Neural progenitor cell (in vitro differentiated cells): Measurements from ENCODE around the gene FRYL. TPM values are rescaled to one million over a fixed set of nuclear protein-coding genes. Genes with fewer than 3 reads are reported as not detected.

Experiments
- DNase-seq: peaks from one replicate; pipeline ENCODE4 v3.0.0-alpha.2; 2016; ENCODE audit warnings: low spot score
- H2AFZ ChIP-seq: fragments of 200-600 bp; sonication (generic); replicated peaks from 2 replicates; pipeline ENCODE4 v1.6.1; 2016; ENCODE audit warnings: antibody characterized with exemption
- H3F3A ChIP-seq: fragments of 200-600 bp; sonication (generic); 2 replicates; pipeline ENCODE4 v1.6.1; 2016; ENCODE audit warnings: antibody characterized with exemption, low read depth
- H3K27ac ChIP-seq: fragments of 200-600 bp; sonication (generic); 2 replicates; pipeline ENCODE4 v1.5.1; 2016; ENCODE audit warnings: mild to moderate bottlenecking
- H3K27me3 ChIP-seq: fragments of 200-600 bp; sonication (generic); 2 replicates; pipeline ENCODE4 v1.6.1; 2016; ENCODE audit warnings: mild to moderate bottlenecking, moderate library complexity
- H3K36me3 ChIP-seq: fragments of 200-600 bp; sonication (generic); 2 replicates; pipeline ENCODE4 v1.5.1; 2016
- H3K4me1 ChIP-seq: fragments of 200-600 bp; sonication (generic); 2 replicates; pipeline ENCODE4 v1.6.1; 2016; ENCODE audit warnings: mixed run types
- H3K4me2 ChIP-seq: fragments of 200-600 bp; sonication (generic); 2 replicates; pipeline ENCODE4 v1.6.1; 2016
- H3K4me3 ChIP-seq: fragments of 200-600 bp; sonication (generic); 2 replicates; pipeline ENCODE4 v1.5.1; 2016
- H3K79me2 ChIP-seq: fragments of 200-600 bp; sonication (generic); 2 replicates; pipeline ENCODE4 v1.6.1; 2016; ENCODE audit warnings: low read depth
- H3K9ac ChIP-seq: fragments of 200-600 bp; sonication (generic); 2 replicates; pipeline ENCODE4 v1.6.1; 2016
- H3K9me3 ChIP-seq: fragments of 200-600 bp; sonication (generic); 2 replicates; pipeline ENCODE4 v1.5.1; 2016; ENCODE audit warnings: low read depth
- H4K20me1 ChIP-seq: fragments of 200-600 bp; sonication (generic); 2 replicates; pipeline ENCODE4 v1.6.1; 2016; ENCODE audit warnings: low read depth
- H3K27ac Mint-ChIP-seq: 3 replicates; pipeline ENCODE4 v1.8.0; 2021; ENCODE audit warnings: mixed read lengths
- H3K27me3 Mint-ChIP-seq: 2 replicates; pipeline ENCODE4 v1.8.0; 2022; ENCODE audit warnings: low read depth, mild to moderate bottlenecking, inconsistent platforms, moderate library complexity, mixed read lengths; ENCODE audit not compliant: insufficient read depth
- H3K36me3 Mint-ChIP-seq: 3 replicates; pipeline ENCODE4 v1.8.0; 2021; ENCODE audit warnings: mixed read lengths
- H3K4me1 Mint-ChIP-seq: 3 replicates; pipeline ENCODE4 v1.8.0; 2021; ENCODE audit warnings: mixed read lengths
- H3K4me3 Mint-ChIP-seq: 3 replicates; pipeline ENCODE4 v1.8.0; 2021; ENCODE audit warnings: mild to moderate bottlenecking, moderate library complexity, mixed read lengths
- H3K9me3 Mint-ChIP-seq: 3 replicates; pipeline ENCODE4 v1.8.0; 2020; ENCODE audit warnings: mixed read lengths
- EZH2 ChIP-seq: fragments of 200-600 bp; sonication (generic); IDR thresholded peaks from 2 replicates; pipeline ENCODE4 v1.6.1; 2017; ENCODE audit warnings: antibody characterized with exemption, mild to moderate bottlenecking, moderate library complexity
- EZH2phosphoT487 ChIP-seq: fragments of 200-600 bp; sonication (generic); IDR thresholded peaks from 2 replicates; pipeline ENCODE4 v1.6.1; 2017; ENCODE audit warnings: antibody characterized with exemption
- total RNA-seq: library from RNA; depleted of rRNA; stranded (reverse); fragments of >200 nt; gene quantifications from 2 replicates; pipeline ENCODE4 v1.2.3, GENCODE V29; 2015; ENCODE audit warnings: low replicate concordance
- TF ChIP-seq, protein P1 (sequence below): fragments of 200-600 bp; sonication (generic); IDR thresholded peaks from 2 replicates; pipeline ENCODE4 v1.5.1; 2017; ENCODE audit warnings: antibody characterized with exemption, mild to moderate bottlenecking

Gene FRYL
- total RNA-seq, 1 donor from 2014 or later = 70.5 TPM

DNA sequence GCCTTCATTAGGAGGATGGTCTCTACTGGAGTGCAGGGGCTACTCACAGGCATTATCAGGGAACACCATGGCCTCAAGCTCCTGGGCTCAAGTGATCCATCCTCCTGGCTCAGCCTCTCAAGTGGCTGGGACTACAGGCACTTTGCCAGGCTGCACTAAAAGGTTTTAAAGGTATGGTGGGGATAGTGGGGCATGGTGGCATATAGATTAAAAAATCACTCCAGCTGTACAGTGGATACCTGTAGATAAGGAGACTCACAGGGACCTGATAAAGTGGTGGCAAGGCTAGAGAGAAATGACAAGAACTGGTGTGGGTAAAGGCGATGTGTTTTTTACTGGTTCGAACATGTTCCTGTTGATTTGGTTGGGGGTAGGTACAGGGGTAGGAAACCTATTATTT lies 284.1 kb downstream of the FRYL start:
- no peak for TF ChIP-seq EZH2phosphoT487
- TF ChIP-seq EZH2 = no peak
- TF ChIP-seq, protein P1, sequence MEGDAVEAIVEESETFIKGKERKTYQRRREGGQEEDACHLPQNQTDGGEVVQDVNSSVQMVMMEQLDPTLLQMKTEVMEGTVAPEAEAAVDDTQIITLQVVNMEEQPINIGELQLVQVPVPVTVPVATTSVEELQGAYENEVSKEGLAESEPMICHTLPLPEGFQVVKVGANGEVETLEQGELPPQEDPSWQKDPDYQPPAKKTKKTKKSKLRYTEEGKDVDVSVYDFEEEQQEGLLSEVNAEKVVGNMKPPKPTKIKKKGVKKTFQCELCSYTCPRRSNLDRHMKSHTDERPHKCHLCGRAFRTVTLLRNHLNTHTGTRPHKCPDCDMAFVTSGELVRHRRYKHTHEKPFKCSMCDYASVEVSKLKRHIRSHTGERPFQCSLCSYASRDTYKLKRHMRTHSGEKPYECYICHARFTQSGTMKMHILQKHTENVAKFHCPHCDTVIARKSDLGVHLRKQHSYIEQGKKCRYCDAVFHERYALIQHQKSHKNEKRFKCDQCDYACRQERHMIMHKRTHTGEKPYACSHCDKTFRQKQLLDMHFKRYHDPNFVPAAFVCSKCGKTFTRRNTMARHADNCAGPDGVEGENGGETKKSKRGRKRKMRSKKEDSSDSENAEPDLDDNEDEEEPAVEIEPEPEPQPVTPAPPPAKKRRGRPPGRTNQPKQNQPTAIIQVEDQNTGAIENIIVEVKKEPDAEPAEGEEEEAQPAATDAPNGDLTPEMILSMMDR = no peak
- DNase-seq = no peak
- peaks cover 14% of the 10 kb centered on the region for H3K27me3 Mint-ChIP-seq
- Histone ChIP-seq H3K27me3 (peaks cover 29% of the 10 kb centered on the region), H4K20me1 (no peaks in the 10 kb centered on the region), H3F3A (peaks cover 16% of the 10 kb centered on the region), H2AFZ (no peak overlapping the region), H3K36me3 (peaks cover 16% of the 10 kb centered on the region), H3K27ac (no peak overlapping the region), H3K79me2 (no peaks in the 10 kb centered on the region), H3K4me3 (no peak overlapping the region), H3K4me2 (no peak overlapping the region), H3K9ac (no peak overlapping the region), H3K9me3 (no peaks in the 10 kb centered on the region), H3K4me1 (peaks cover 7% of the 10 kb centered on the region)
- no peak overlapping the region for H3K4me3 Mint-ChIP-seq
- H3K27ac Mint-ChIP-seq = no peak overlapping the region
- H3K9me3 Mint-ChIP-seq = no peaks in the 10 kb centered on the region
- peaks cover under 1% of the 10 kb centered on the region for H3K36me3 Mint-ChIP-seq
- no peaks in the 10 kb centered on the region for H3K4me1 Mint-ChIP-seq

DNA sequence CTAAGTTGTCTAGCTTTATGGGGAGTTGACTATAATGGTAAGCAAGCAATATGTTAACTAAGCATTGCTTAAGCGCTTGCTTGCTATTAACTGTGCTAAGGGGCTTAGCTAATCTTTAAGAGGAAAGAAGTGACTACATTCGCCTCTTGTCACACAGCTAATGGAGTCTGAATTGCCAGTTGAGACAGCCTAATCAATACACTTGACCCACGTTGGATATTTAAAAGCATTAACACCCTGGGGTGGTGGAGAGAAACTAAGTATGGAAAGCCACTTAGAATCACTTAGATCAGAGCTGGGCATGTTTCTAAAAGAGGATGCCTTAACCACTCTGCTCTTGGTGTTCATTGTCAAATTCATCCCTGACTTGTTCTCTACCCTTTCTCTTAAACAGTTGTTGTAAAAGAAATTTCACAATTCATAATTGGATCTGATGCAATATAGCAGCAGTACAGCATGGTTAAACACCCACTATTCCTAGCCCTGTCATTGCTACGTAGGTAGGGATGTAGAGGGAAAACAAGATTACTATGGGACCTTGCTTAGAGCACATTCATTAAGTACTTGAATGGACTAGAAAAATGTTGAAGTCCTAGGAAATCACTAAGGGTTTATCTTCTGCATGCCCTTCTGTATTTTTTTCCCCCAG lies 286.5 kb downstream of the FRYL start:
- Histone ChIP-seq H3K9me3 (no peaks in the 10 kb centered on the region), H3K4me1 (peaks cover 7% of the 10 kb centered on the region), H3K27ac (no peak overlapping the region), H3K79me2 (no peaks in the 10 kb centered on the region), H3K4me3 (no peak overlapping the region), H3F3A (peaks cover 30% of the 10 kb centered on the region), H3K9ac (no peak overlapping the region), H3K4me2 (no peak overlapping the region), H3K27me3 (peaks cover 53% of the 10 kb centered on the region), H4K20me1 (no peaks in the 10 kb centered on the region), H3K36me3 (no peaks in the 10 kb centered on the region), H2AFZ (no peak overlapping the region)
- Mint-ChIP-seq H3K36me3 (peaks cover under 1% of the 10 kb centered on the region), H3K4me1 (no peaks in the 10 kb centered on the region), H3K4me3 (no peak overlapping the region), H3K27ac (no peak overlapping the region), H3K9me3 (no peaks in the 10 kb centered on the region), H3K27me3 (peaks cover 26% of the 10 kb centered on the region)
- DNase-seq = no peak
- TF ChIP-seq EZH2 (no peak), EZH2phosphoT487 (no peak)
- TF ChIP-seq, protein P1 = no peak

- no peak overlapping the region for H3K27ac Mint-ChIP-seq
- no peak for TF ChIP-seq EZH2phosphoT487
- TF ChIP-seq, protein P1 = no peak
- no peak for TF ChIP-seq EZH2
- H3K79me2 ChIP-seq = no peaks in the 10 kb centered on the region
- no peak for DNase-seq
- H3K27me3 ChIP-seq = peaks cover 72% of the 10 kb centered on the region
- no peaks in the 10 kb centered on the region for H4K20me1 ChIP-seq
- H3K9ac ChIP-seq = no peak overlapping the region
- H3K9me3 Mint-ChIP-seq = peaks cover 3% of the 10 kb centered on the region
- H3K9me3 ChIP-seq = no peaks in the 10 kb centered on the region
- H3K36me3 Mint-ChIP-seq = peaks cover 4% of the 10 kb centered on the region
- peaks cover 7% of the 10 kb centered on the region for H3K4me1 ChIP-seq
- no peak overlapping the region for H2AFZ ChIP-seq
- no peak overlapping the region for H3K4me2 ChIP-seq
- peaks cover 34% of the 10 kb centered on the region for H3K27me3 Mint-ChIP-seq
- H3K4me1 Mint-ChIP-seq = no peaks in the 10 kb centered on the region
- H3K36me3 ChIP-seq = no peaks in the 10 kb centered on the region
- no peak overlapping the region for H3K27ac ChIP-seq
- H3K4me3 ChIP-seq = no peak overlapping the region
- no peak overlapping the region for H3K4me3 Mint-ChIP-seq
- H3F3A ChIP-seq = peaks cover 30% of the 10 kb centered on the region
These were observed 288.4 kb downstream of the FRYL start for GRCh38 chr4:48491514-48492176.
